Measurements from ENCODE around the gene LRRC71. TPM values are rescaled to one million over a fixed set of nuclear protein-coding genes. Genes with fewer than 3 reads are reported as not detected.

The LRRC71 gene
- polyA plus RNA-seq, 3 donors, result not detected

- H3K36me3 Mint-ChIP-seq, result peaks cover 98 to 100% of the 10 kb centered on the region in 2 donors
- H3K4me3 ChIP-seq (replicated peaks in 1 of 3; ENCODE audit: low read depth in 2 of 3, low read length in 3 of 3), result no peak overlapping the region
- TF ChIP-seq CTCF (IDR thresholded peaks at IDR 0.05), result no peak
- H3K9ac ChIP-seq (ENCODE audit: insufficient read depth, low read length, poor library complexity, severe bottlenecking), result no peak overlapping the region
- H3K79me2 ChIP-seq (ENCODE audit: insufficient read depth, low read length), result no peaks in the 10 kb centered on the region
- no peak overlapping the region for H3K27ac ChIP-seq (ENCODE audit: low read depth in 1 of 2, low read length in 2 of 2)
- no peaks in the 10 kb centered on the region for H3K4me1 Mint-ChIP-seq
- H3K27me3 ChIP-seq (ENCODE audit: control insufficient read depth in 2 of 2, insufficient read depth in 2 of 2, low read length in 2 of 2), result no peaks in the 10 kb centered on the region
- H3K36me3 ChIP-seq (replicated peaks in 1 of 2; ENCODE audit: control insufficient read depth in 1 of 2, insufficient read depth in 2 of 2, low read length in 2 of 2), result peaks cover 100% of the 10 kb centered on the region in 2 donors
- peaks cover 30% of the 10 kb centered on the region for H4K20me1 ChIP-seq (ENCODE audit: insufficient read depth, low read length)
- intact Hi-C loops (cut with micrococcal nuclease), result no loop called here
- no peak overlapping the region for H3K4me3 Mint-ChIP-seq
- no peaks in the 10 kb centered on the region for H3K4me1 ChIP-seq (ENCODE audit: control insufficient read depth in 1 of 2, insufficient read depth in 2 of 2, low read length in 2 of 2)
- DNase-seq, result no peak
- H3K27ac Mint-ChIP-seq, result no peak overlapping the region
- no peaks in the 10 kb centered on the region for H3K27me3 Mint-ChIP-seq (ENCODE audit: low read depth in 3 of 3)
- 100% methylated on average over 8 of the region's 8 CpGs for WGBS (ENCODE audit: insufficient coverage)
- no peak overlapping the region for H3K4me2 ChIP-seq (replicated peaks; ENCODE audit: extremely low read depth, low read length, poor library complexity, severe bottlenecking)
- no peaks in the 10 kb centered on the region for H3K9me3 ChIP-seq (replicated peaks in 1 of 2; ENCODE audit: control insufficient read depth in 1 of 2, insufficient read depth in 1 of 2, low read length in 2 of 2)
- no peaks in the 10 kb centered on the region for H3K9me3 Mint-ChIP-seq
- H2AFZ ChIP-seq (ENCODE audit: insufficient read depth, low read depth, low read length, poor library complexity, severe bottlenecking), result no peak overlapping the region
Measured at GRCh38 chr1:156944848-156945247, 24.4 kb downstream of the LRRC71 start.

- Mint-ChIP-seq H3K36me3 (peaks cover 97 to 100% of the 10 kb centered on the region in 2 donors), H3K9me3 (no peaks in the 10 kb centered on the region), H3K27ac (peak overlapping the region in 1 of 7 donors; percentile 25), H3K4me1 (no peaks in the 10 kb centered on the region), H3K27me3 (ENCODE audit: low read depth in 3 of 3) (no peaks in the 10 kb centered on the region), H3K4me3 (no peak overlapping the region)
- no peaks in the 10 kb centered on the region for H3K9me3 ChIP-seq (replicated peaks in 1 of 2; ENCODE audit: control insufficient read depth in 1 of 2, insufficient read depth in 1 of 2, low read length in 2 of 2)
- intact Hi-C loops (cut with micrococcal nuclease), result no loop called here
- H3K4me2 ChIP-seq (replicated peaks; ENCODE audit: extremely low read depth, low read length, poor library complexity, severe bottlenecking), result no peak overlapping the region
- no peak for TF ChIP-seq CTCF (IDR thresholded peaks at IDR 0.05)
- no peaks in the 10 kb centered on the region for H3K79me2 ChIP-seq (ENCODE audit: insufficient read depth, low read length)
- H3K36me3 ChIP-seq (replicated peaks in 1 of 2; ENCODE audit: control insufficient read depth in 1 of 2, insufficient read depth in 2 of 2, low read length in 2 of 2), result peaks cover 100% of the 10 kb centered on the region in 2 donors
- H3K9ac ChIP-seq (ENCODE audit: insufficient read depth, low read length, poor library complexity, severe bottlenecking), result no peak overlapping the region
- DNase-seq, result no peak
- H3K4me3 ChIP-seq (replicated peaks in 1 of 3; ENCODE audit: low read depth in 2 of 3, low read length in 3 of 3), result no peak overlapping the region
- H2AFZ ChIP-seq (ENCODE audit: insufficient read depth, low read depth, low read length, poor library complexity, severe bottlenecking), result no peak overlapping the region
- WGBS (ENCODE audit: insufficient coverage), result 96% methylated on average over 11 of the region's 11 CpGs
- H3K27me3 ChIP-seq (ENCODE audit: control insufficient read depth in 2 of 2, insufficient read depth in 2 of 2, low read length in 2 of 2), result no peaks in the 10 kb centered on the region
- no peak overlapping the region for H3K27ac ChIP-seq (ENCODE audit: low read depth in 1 of 2, low read length in 2 of 2)
- no peaks in the 10 kb centered on the region for H3K4me1 ChIP-seq (ENCODE audit: control insufficient read depth in 1 of 2, insufficient read depth in 2 of 2, low read length in 2 of 2)
- H4K20me1 ChIP-seq (ENCODE audit: insufficient read depth, low read length), result peaks cover 30% of the 10 kb centered on the region
Measured at GRCh38 chr1:156945881-156946661, 25.6 kb downstream of the LRRC71 start.
